ENCODE results near the gene TSPAN7. TPM values are rescaled to one million over a fixed set of nuclear protein-coding genes. Genes with fewer than 3 reads are reported as not detected.

TSPAN7 gene
- total and polyA plus RNA-seq, 2 of the 8 experiments (the other 6 are each of a cell fraction or from before 2014, with no cell fraction given), result 32.1 to 37.7 TPM

- Histone ChIP-seq H2AFZ (ENCODE audit: low read length) (peak overlapping the region; percentile 76; the same call in 1 of the 2 replicates), H2BK12ac (ENCODE audit: low read depth, low read length) (no peak overlapping the region), H4K8ac (ENCODE audit: extremely low read depth, insufficient read depth, low read length) (no peak overlapping the region), H3K79me1 (ENCODE audit: low read depth, low read length) (no peaks in the 10 kb centered on the region), H3K23ac (ENCODE audit: insufficient read length) (no peak overlapping the region), H3K27ac (ENCODE audit: low read depth, low read length) (no peak overlapping the region), H4K20me1 (replicated peaks in 1 of 2; ENCODE audit: control insufficient read depth in 1 of 2, insufficient read depth in 2 of 2, low read length in 2 of 2) (no peaks in the 10 kb centered on the region), H4K91ac (replicated peaks; ENCODE audit: insufficient read length, low read length) (no peak overlapping the region), H2BK5ac (ENCODE audit: low read depth, low read length) (no peak overlapping the region), H3K56ac (replicated peaks; ENCODE audit: insufficient read length, low read depth, low read length) (no peak overlapping the region), H3K79me2 (ENCODE audit: control insufficient read depth in 1 of 2, insufficient read depth in 2 of 2, low read length in 2 of 2) (no peaks in the 10 kb centered on the region), H3K4ac (replicated peaks; ENCODE audit: insufficient read length, low read depth, low read length) (no peak overlapping the region), H3K14ac (ENCODE audit: insufficient read length) (no peak overlapping the region), H3K4me2 (ENCODE audit: insufficient read depth in 1 of 2, low read depth in 2 of 2, low read length in 2 of 2) (no peak overlapping the region), H3K27me3 (replicated peaks in 1 of 4; ENCODE audit: control insufficient read depth in 3 of 4, extremely low read depth in 1 of 4, insufficient read depth in 3 of 4, low read length in 3 of 4) (no peaks in the 10 kb centered on the region), H2BK20ac (ENCODE audit: low read length) (no peak overlapping the region), H3K4me3 (ENCODE audit: extremely low read depth in 1 of 4, insufficient read depth in 2 of 4, low read depth in 3 of 4, low read length in 4 of 4) (no peak overlapping the region), H3K18ac (ENCODE audit: extremely low read depth, low read length) (no peak overlapping the region), H3K23me2 (ENCODE audit: low read depth, low read length) (no peaks in the 10 kb centered on the region), H2AK5ac (ENCODE audit: low read depth, low read length) (no peak overlapping the region), H4K5ac (ENCODE audit: insufficient read length, low read depth, low read length) (no peak overlapping the region), H3K36me3 (ENCODE audit: control insufficient read depth in 2 of 4, insufficient read depth in 4 of 4, low read length in 3 of 4) (no peaks in the 10 kb centered on the region), H2BK15ac (ENCODE audit: low read length) (no peak overlapping the region), H3K9ac (replicated peaks in 1 of 4; ENCODE audit: extremely low read depth in 1 of 4, low read depth in 3 of 4, low read length in 3 of 4) (no peak overlapping the region), H3K4me1 (replicated peaks in 1 of 4; ENCODE audit: control insufficient read depth in 3 of 4, insufficient read depth in 4 of 4, low read length in 3 of 4) (no peaks in the 10 kb centered on the region), H3K9me3 (ENCODE audit: insufficient read depth in 2 of 2, low read depth in 1 of 2, low read length in 1 of 2) (no peaks in the 10 kb centered on the region), H2BK120ac (replicated peaks; ENCODE audit: low read depth, low read length) (no peak overlapping the region)
- CTCF ChIA-PET (ENCODE audit: partially characterized antibody), result no interaction called here
- POLR2A ChIA-PET (ENCODE audit: partially characterized antibody), result no interaction called here
- 91% methylated on average over 6 of the region's 6 CpGs; no CpG with 5 or more reads in 1 of the 2 experiments for WGBS, 2 experiments (ENCODE audit: extremely low coverage in 1 of 2, insufficient coverage in 1 of 2, insufficient read length in 1 of 2, insufficient replicate concordance in 2 of 2, low coverage in 1 of 2, low lambda C conversion rate in 2 of 2, missing lambda C conversion rate in 1 of 2)
- DNase-seq (ENCODE audit: low read depth in 1 of 2, low spot score in 2 of 2) (no peak), FAIRE-seq (no peak)
- TF ChIP-seq FOSL1 (IDR thresholded peaks at IDR 0.05; ENCODE audit: insufficient read depth, low read depth, low read length) (no peak), POLR2A (IDR thresholded peaks at IDR 0.05; ENCODE audit: control extremely low read depth in 1 of 2, low read depth in 2 of 2, low read length in 2 of 2) (no peak), BACH1 (IDR thresholded peaks at IDR 0.05; ENCODE audit: low read length) (no peak), TAF1 (IDR thresholded peaks at IDR 0.05; ENCODE audit: low read depth, low read length) (no peak), ZNF274 (IDR thresholded peaks at IDR 0.05; ENCODE audit: borderline replicate concordance, extremely low read depth, low read length) (no peak), RFX5 (IDR thresholded peaks at IDR 0.05; ENCODE audit: borderline replicate concordance, low read depth, low read length) (no peak)
Observed at GRCh38 chrX:38519651-38520050, 41.7 kb upstream of the TSPAN7 start.

All from H1 (cell line).